ENCODE results near the gene ZBTB44.

DNA sequence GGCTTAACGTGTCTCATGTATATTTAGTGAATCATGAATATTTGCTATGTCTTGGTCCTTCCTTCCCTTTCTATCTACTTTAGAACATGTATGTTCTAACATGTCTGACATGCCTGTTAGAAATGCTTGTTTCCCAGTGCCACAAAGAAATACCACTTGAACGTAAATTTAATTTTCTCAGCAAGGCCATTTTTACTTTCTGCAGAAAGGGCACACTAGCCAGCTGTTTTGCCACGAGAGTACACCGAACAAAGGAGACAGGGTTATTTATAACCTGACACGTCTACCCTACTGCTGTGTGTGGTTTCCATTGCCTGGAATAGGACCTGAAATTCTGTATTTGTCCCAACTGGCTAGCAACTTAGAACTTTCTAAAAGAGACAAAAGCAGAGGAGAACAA, 7.4 kb upstream of the ZBTB44 start:
- TF ChIP-seq ZNF565 (CRISPR knock-in tag; conservative IDR thresholded peaks at IDR 0.05; ENCODE audit: low read depth) (no peak), ZNF70 (CRISPR knock-in tag; IDR thresholded peaks at IDR 0.05) (no peak), ZFP30 (CRISPR knock-in tag; IDR thresholded peaks at IDR 0.05) (no peak), ZFP3 (CRISPR knock-in tag; IDR thresholded peaks at IDR 0.05) (no peak)
- TF ChIP-seq, protein P1, sequence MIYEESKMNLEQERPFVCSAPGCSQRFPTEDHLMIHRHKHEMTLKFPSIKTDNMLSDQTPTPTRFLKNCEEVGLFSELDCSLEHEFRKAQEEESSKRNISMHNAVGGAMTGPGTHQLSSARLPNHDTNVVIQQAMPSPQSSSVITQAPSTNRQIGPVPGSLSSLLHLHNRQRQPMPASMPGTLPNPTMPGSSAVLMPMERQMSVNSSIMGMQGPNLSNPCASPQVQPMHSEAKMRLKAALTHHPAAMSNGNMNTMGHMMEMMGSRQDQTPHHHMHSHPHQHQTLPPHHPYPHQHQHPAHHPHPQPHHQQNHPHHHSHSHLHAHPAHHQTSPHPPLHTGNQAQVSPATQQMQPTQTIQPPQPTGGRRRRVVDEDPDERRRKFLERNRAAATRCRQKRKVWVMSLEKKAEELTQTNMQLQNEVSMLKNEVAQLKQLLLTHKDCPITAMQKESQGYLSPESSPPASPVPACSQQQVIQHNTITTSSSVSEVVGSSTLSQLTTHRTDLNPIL (CRISPR knock-in tag; IDR thresholded peaks at IDR 0.05; ENCODE audit: low read depth), result no peak
